ENCODE data around the gene MAPKAPK3. TPM values are rescaled to one million over a fixed set of nuclear protein-coding genes. Genes with fewer than 3 reads are reported as not detected.

Gene MAPKAPK3
- total and polyA plus RNA-seq, 2 of the 8 experiments (the other 6 are each of a cell fraction or from before 2014, with no cell fraction given) = 65.4 to 99.8 TPM

- no peaks in the 10 kb centered on the region for H3K9me3 ChIP-seq (ENCODE audit: insufficient read depth in 2 of 2, low read depth in 1 of 2, low read length in 1 of 2)
- H2BK5ac ChIP-seq (ENCODE audit: low read depth, low read length) = no peak overlapping the region
- H3K79me2 ChIP-seq (ENCODE audit: control insufficient read depth in 1 of 2, insufficient read depth in 2 of 2, low read length in 2 of 2) = no peaks in the 10 kb centered on the region
- no peak for DNase-seq (ENCODE audit: low read depth in 1 of 2, low spot score in 2 of 2)
- H4K5ac ChIP-seq (ENCODE audit: insufficient read length, low read depth, low read length) = no peak overlapping the region
- H4K20me1 ChIP-seq (replicated peaks in 1 of 2; ENCODE audit: control insufficient read depth in 1 of 2, insufficient read depth in 2 of 2, low read length in 2 of 2) = peaks cover 2 to 3% of the 10 kb centered on the region in 2 experiments
- H3K18ac ChIP-seq (ENCODE audit: extremely low read depth, low read length) = no peak overlapping the region
- peaks cover 0 to 2% (median 0%) of the 10 kb centered on the region in 4 experiments; a peak in 1 of 7 replicates for H3K27me3 ChIP-seq (replicated peaks in 1 of 4; ENCODE audit: control insufficient read depth in 3 of 4, extremely low read depth in 1 of 4, insufficient read depth in 3 of 4, low read length in 3 of 4)
- no peaks in the 10 kb centered on the region for H3K4me1 ChIP-seq (replicated peaks in 1 of 4; ENCODE audit: control insufficient read depth in 3 of 4, insufficient read depth in 4 of 4, low read length in 3 of 4)
- 0 out of 2 replicates have a peak overlapping the region, but pooled peaks have one; percentile 46 for H2BK15ac ChIP-seq (ENCODE audit: low read length)
- no peaks in the 10 kb centered on the region for H3K23me2 ChIP-seq (ENCODE audit: low read depth, low read length)
- no peak overlapping the region for H2AFZ ChIP-seq (ENCODE audit: low read length)
- WGBS, 2 experiments (ENCODE audit: extremely low coverage in 1 of 2, insufficient coverage in 1 of 2, insufficient read length in 1 of 2, insufficient replicate concordance in 2 of 2, low coverage in 1 of 2, low lambda C conversion rate in 2 of 2, missing lambda C conversion rate in 1 of 2) = 81% methylated on average over 14 of the region's 14 CpGs; no CpG with 5 or more reads in 1 of the 2 experiments
- H3K79me1 ChIP-seq (ENCODE audit: low read depth, low read length) = no peaks in the 10 kb centered on the region
- no peak for FAIRE-seq
- H3K4me2 ChIP-seq (ENCODE audit: insufficient read depth in 1 of 2, low read depth in 2 of 2, low read length in 2 of 2) = no peak overlapping the region
- H3K4ac ChIP-seq (replicated peaks; ENCODE audit: insufficient read length, low read depth, low read length) = no peak overlapping the region
- no peak overlapping the region for H2BK20ac ChIP-seq (ENCODE audit: low read length)
- peak overlapping the region; percentile 19 for H4K91ac ChIP-seq (replicated peaks; ENCODE audit: insufficient read length, low read length)
- no peaks in the 10 kb centered on the region for H3K36me3 ChIP-seq (ENCODE audit: control insufficient read depth in 2 of 4, insufficient read depth in 4 of 4, low read length in 3 of 4)
- no peak overlapping the region for H3K14ac ChIP-seq (ENCODE audit: insufficient read length)
- no peak overlapping the region for H3K56ac ChIP-seq (replicated peaks; ENCODE audit: insufficient read length, low read depth, low read length)
- CTCF ChIA-PET (ENCODE audit: partially characterized antibody) = interaction anchor here (1.7 to 50.4 kb wide), 5 partner anchors 11 to 49 kb away, joined by 5 to 1262 read pairs (median 233); partner anchors contain the start of genes C3orf18, CISH, DOCK3 and HEMK1
- H4K8ac ChIP-seq (ENCODE audit: extremely low read depth, insufficient read depth, low read length) = peak overlapping the region; percentile 68; the same call in 1 of the 2 replicates
- no peak overlapping the region for H2BK120ac ChIP-seq (replicated peaks; ENCODE audit: low read depth, low read length)
- no peak overlapping the region for H2AK5ac ChIP-seq (ENCODE audit: low read depth, low read length)
- no peak overlapping the region for H3K4me3 ChIP-seq (ENCODE audit: extremely low read depth in 1 of 4, insufficient read depth in 2 of 4, low read depth in 3 of 4, low read length in 4 of 4)
- no peak overlapping the region for H2BK12ac ChIP-seq (ENCODE audit: low read depth, low read length)
- H3K23ac ChIP-seq (ENCODE audit: insufficient read length) = no peak overlapping the region
- H3K27ac ChIP-seq (ENCODE audit: low read depth, low read length) = no peak overlapping the region
- H3K9ac ChIP-seq (replicated peaks in 1 of 4; ENCODE audit: extremely low read depth in 1 of 4, low read depth in 3 of 4, low read length in 3 of 4) = no peak overlapping the region
- POLR2A ChIA-PET (ENCODE audit: partially characterized antibody) = interaction anchor here (1.5 to 1.8 kb wide), 4 partner anchors 8 to 19 kb away, joined by 4 to 9 read pairs (median 6); no protein-coding TSS in a partner anchor
- no peak for TF ChIP-seq RNF2 (IDR thresholded peaks at IDR 0.05; ENCODE audit: borderline replicate concordance, low read depth, low read length, missing control alignments, poor library complexity, severe bottlenecking)
- TF ChIP-seq E2F6 (IDR thresholded peaks at IDR 0.05) = no peak
- TF ChIP-seq CHD2 (IDR thresholded peaks at IDR 0.05; ENCODE audit: low read length) = no peak
- TF ChIP-seq CEBPB (IDR thresholded peaks at IDR 0.05; ENCODE audit: low read depth, low read length) = no peak
- no peak for TF ChIP-seq MAX (IDR thresholded peaks at IDR 0.05)
- TF ChIP-seq RXRA (IDR thresholded peaks at IDR 0.05; ENCODE audit: insufficient read depth, low read depth, low read length) = no peak
- TF ChIP-seq SP2 (IDR thresholded peaks at IDR 0.05; ENCODE audit: low read length) = no peak
- no peak for TF ChIP-seq NRF1 (IDR thresholded peaks at IDR 0.05; ENCODE audit: low read depth, low read length)
- no peak for TF ChIP-seq TCF12 (IDR thresholded peaks at IDR 0.05; ENCODE audit: low read depth, low read length)
Measured at GRCh38 chr3:50600841-50601591, 15.9 kb upstream of the MAPKAPK3 start.
